ENCODE measurements around the gene PAF1.

The PAF1 gene

DNA sequence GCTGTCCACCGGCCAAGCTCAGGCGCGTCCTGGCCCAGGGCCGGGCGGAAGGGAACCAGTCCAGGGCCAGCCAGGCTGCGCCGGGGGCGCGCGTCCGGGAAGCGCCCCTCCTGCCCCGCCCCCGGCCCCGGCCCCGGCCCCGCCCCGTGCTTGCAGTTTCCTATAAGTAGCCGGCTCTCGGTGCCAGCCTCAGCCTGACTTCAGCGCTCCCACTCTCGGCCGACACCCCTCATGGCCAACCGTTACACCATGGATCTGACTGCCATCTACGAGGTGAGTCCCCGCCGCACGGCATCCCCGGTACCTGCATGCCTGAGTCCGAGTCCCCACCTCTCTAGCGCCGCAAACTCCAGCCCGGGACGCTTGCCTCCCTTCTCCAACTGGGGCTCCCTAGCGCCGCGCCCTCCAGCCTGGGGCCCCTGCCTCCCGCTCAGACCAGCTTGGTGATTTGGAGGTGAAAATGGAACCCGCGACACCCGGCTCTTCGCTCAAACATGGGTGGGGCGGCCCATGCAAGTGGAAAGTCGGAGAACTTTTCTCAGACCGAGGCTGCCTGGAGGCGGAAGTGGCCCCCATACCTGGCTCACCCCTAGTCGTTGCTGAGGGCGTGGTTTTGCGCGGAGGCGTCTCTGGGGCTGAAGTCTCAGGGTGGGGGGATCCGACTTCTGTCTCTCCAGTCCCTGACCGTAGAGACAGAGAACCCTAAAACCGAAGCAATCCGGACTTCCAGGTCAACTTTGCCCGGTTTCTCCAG, 15.9 kb upstream of the PAF1 start, which contains the start of gene ZFP36:
Gene ZFP36 (plus strand): TSS at position 192 of the 754 bp plus-strand sequence. CDS start 58 bp downstream, at position 250.
- DNase-seq (ENCODE audit: low read depth in 1 of 2, low spot score in 1 of 2) = peak; percentile 78 to 82

DNA sequence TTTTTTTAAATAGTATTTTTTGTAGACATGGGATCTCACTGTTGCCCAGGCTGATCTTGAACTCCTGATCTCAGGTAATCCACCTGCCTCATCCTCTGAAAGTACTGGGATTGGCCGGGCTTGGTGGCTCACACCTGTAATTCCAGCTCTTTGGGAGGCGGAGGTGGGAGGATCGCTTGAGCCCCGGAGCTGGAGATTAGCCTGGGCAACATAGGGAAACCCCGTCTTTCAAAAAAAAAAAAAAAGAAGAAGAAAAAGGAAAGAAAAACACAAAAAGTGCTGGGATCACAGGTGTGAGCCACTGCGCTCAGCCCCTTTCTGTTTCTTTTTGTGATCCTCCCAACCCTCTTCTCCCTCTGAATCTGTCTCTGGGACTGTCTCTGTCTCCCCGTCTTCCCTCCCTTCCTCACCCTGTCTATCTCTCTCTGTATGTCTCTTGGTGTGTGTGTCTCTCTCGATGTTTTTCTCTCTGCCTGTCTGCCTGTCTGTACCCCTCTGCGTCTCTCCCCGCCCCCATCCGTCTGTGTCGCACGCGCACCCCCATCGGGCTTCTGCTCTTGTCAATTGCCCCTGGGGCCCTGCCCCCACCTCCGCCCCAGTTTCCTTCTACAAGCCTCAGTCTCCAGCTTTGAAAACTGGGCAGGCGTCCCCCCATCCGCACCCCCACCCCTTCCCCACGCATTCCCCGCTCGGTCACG, 15.2 kb upstream of the PAF1 start:
- DNase-seq (ENCODE audit: low read depth in 1 of 2, low spot score in 1 of 2) = peak; percentile 65 to 80

DNA sequence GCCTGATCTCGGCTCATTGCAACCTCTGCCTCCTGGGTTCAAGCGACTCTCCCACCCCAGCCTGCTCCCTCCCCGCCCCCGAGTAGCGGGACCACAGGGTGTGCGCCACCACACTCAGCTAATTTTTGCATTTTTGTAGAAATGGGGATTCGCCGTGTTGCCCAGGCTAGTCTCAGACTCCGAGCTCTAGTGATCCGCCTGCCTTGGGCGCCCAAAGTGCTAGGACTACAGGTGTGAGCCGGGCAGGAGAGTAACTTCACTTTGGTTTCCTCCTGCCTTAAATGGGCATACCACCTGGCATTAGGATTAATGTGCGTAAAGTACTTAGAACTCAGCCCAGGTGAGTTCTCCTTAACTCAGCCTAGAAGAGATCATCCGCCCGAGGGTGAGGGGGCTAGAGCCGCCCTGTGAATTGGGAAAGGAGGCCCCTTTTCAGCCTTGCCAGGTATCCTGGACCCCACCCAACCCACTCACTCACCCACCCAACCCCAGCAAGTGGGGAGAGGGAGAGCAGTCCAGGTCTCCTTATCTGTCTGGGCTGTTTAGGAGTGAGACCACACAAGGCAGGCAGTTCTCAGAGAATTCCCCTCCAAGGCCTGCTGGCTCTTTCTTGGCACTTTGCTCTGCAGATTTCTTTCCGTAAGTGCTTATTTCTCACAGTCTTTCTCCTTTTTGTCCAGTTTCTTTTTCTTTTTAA, 14.5 kb upstream of the PAF1 start:
- no peak for DNase-seq (ENCODE audit: low read depth in 1 of 2, low spot score in 1 of 2)

DNA sequence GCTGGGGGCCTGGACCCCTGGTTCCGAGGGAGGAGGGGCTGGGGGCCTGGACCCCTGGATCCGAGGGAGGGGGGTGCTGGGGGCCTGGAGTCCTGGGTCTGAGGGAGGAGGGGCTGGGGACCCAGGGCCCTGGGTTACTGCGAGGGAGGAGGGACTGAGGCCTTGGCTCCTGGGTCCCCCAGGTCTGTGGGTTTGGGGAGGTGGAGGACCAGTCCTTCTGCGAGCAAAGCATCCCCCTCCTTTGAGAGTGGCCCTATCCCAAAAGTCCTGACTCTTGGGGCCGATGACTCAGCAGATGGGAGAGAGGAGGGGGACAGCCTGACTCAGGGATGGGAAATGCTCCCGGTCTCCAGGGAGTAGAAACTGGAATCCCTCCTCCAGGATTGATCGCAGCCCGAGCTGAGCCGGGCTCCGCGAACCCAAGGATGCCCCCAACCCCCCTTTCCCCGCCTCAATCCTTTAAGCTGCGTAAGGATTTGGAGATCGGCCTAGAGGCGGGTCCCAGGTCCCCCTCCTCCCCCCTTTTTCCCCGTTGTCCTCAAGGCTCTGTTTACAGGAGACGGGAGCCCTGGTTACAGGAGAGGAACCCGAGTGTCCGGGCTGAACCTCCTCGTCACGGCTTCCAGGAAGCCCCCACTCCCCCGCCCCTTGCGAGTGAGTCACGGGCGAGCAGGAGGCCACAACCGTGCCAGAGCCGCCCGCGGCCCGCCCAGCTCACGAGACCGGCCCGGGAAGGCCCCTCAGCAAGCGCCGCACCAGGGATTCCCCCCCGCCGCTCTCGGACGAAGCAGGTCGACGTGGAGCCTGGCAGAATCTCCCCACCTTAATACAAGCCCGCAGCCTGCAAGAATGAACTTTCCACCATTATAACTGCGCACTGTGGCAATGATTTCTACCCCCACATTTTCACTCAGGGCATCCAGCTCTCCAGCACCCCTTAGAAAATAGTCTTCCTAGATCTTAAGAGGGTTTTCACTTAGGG, 12.7 kb upstream of the PAF1 start:
- peak; percentile 84 to 93 for DNase-seq (ENCODE audit: low read depth in 1 of 2, low spot score in 1 of 2)

DNA sequence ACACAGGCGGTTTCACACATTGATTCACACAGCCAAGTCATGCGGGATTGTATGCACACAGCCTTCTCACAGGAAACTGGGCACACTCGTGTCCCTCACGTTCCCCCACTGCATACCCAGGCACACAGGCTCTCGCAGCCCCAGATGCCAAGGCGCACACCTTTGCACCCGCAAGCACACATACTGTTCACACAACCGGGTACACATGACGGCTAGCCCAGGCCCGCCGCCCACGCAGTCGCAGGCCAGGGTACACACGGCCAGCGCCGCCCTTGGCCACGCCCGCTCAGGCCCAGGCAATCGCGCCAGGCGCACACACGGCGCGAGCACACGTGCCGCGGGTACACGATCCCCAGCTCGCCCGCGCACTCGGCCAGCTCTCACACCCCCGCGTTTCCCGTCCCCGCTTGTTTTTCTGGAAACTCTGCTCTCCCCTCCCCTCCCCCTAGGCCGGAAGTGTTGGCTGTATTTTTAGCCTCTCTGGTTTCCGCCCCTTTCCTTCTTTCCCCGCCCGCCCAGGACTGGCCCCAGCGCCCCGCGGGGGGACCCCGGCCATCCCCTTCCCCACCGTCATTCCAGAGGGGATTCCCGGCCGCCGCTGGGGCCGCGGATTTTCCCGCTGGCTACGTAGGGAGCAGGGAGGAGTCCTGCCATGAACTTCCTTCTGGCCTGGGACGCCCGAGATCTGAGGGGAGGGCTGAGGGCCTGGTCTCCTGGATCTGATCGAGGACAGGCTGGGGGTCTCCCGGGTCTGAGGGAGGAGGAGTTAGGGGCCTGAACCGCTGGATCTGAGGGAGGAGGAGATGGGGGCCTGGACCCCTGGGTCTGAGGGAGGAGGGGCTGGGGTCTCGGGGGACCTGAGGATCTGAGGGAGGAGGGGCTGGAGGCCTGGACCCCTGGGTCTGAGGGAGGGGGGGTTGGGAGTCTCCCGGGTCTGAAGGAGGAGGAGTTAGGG, 11.7 kb upstream of the PAF1 start:
- DNase-seq (ENCODE audit: low read depth in 1 of 2, low spot score in 1 of 2) = peak in 1 of 2 donors; percentile 82

DNA sequence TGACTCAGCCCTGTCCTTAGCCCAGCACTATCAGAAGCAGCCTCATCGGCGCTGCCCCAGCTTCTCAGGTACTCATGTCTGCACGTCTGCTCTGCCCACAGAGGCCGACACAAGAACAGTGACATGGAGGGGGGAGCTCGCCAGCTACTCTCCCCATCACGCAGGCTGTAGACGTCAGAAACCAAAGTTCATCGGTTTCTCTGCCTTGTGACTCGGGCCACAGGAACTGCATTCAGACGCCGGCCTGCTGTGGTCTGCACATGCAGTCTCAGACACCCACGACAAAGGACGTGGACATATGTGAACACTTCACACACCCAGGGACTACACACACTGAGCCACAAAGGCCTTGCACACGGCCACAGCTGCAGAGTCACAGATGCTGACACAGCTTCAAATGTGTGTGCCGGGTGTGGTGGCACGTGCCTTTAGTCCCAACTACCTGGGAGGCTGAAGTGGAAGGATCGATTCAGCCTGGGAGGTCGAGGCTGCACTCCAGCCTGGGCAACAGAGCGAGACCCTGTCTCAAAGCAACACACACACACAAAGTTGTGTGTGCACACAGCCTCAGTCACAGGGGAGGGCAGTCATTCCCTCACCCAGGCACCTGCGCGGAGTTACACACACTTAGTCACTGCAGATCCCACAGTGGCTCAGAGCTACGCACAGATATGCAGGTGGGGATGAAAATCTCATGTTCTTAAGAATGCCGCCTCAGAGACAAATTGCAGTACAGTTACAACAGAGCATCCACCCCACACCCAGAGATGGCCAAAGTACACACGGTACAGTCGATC, 10.8 kb upstream of the PAF1 start:
- DNase-seq (ENCODE audit: low read depth in 1 of 2, low spot score in 1 of 2) = peak in 1 of 2 donors; percentile 69

DNA sequence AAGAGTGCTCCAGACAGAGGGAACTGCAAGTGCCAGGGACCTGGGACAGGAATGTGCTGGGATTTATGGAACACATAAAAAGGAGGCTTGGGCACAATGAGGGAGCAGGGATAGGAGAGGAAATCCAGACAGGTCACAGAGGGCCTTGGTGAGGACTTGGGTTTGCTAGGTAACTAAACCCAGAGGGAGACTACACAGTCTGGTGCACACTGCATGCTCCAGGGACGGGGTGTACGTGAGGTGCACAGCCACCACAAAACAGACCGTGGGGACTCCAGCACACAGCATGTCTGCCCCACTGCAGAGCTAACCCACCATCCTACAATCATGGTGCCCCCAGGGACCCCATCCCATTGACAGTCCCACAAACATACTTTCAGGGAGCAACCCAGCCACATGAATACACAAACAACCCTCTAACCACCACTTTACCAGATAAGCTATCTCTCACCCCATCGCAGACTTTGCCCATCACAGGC, 10.2 kb upstream of the PAF1 start:
- DNase-seq (ENCODE audit: low read depth in 1 of 2, low spot score in 1 of 2) = no peak

DNA sequence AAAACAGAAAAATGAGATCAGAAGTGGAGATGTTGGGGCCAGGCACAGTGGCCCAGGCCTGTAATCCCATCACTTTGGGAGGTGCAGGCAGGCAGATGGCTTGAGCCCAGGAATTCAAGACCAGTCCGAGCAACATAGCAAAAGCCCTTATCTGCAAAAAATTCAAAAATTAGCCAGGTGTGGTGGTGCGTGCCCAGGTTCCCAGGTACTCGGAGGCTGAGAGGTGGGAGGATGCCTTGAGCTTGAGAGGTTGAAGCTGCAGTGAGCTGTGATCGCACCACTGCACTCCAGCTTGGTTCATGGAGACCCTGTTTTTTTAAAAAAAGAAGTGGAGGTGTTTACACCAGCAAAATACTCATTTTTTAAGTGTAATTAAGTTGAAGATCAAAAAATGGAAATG, 9.2 kb upstream of the PAF1 start:
- DNase-seq (ENCODE audit: low read depth in 1 of 2, low spot score in 1 of 2) = no peak

DNA sequence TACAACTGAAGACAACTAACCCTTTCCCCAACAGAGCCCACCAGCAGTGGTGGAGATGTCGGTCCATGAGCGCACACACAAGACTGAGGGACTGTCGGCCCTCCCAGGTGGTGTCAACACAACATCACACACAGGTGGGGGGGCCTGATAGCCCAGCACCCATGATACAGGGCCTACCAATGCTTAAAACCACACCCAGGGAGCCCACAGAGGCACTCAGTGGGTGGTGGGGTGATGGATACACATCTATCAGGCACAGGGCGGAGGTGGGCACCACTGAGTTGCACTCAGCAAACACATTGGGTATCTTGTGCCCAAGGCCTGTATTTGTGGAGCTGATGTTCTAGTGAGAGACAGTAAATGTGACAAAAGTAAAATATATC, 8.8 kb upstream of the PAF1 start:
- DNase-seq (ENCODE audit: low read depth in 1 of 2, low spot score in 1 of 2) = no peak

DNA sequence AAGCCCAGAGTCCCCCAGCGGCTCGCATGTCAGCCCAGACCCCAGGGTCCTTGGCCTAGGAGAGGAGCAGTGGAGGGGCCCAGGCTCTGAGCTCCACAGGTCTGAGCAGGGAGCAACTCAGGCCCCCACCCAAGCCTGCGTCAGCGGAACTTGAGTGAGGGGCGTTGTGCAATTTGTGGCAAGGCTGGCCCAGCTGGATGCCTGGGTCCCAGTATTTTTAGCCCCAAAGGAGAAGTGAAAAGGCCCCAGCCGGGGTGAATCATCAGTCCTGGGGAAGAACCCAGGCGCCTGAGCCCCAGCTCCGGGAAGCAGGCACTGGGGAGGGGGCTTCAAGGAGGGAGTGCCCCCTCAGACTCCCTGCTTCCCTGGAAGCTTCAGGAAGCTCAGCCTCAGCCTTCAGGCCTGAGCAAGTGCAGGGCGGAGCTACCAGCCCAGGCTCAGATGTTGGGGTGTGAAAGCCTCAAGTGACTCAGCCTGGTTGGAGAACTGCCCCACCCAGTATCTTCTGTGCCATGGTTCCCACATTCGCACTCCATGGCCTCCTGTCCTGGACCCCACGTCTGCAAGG, 7.5 kb upstream of the PAF1 start:
- peak in 1 of 2 donors; percentile 59 for DNase-seq (ENCODE audit: low read depth in 1 of 2, low spot score in 1 of 2)

DNA sequence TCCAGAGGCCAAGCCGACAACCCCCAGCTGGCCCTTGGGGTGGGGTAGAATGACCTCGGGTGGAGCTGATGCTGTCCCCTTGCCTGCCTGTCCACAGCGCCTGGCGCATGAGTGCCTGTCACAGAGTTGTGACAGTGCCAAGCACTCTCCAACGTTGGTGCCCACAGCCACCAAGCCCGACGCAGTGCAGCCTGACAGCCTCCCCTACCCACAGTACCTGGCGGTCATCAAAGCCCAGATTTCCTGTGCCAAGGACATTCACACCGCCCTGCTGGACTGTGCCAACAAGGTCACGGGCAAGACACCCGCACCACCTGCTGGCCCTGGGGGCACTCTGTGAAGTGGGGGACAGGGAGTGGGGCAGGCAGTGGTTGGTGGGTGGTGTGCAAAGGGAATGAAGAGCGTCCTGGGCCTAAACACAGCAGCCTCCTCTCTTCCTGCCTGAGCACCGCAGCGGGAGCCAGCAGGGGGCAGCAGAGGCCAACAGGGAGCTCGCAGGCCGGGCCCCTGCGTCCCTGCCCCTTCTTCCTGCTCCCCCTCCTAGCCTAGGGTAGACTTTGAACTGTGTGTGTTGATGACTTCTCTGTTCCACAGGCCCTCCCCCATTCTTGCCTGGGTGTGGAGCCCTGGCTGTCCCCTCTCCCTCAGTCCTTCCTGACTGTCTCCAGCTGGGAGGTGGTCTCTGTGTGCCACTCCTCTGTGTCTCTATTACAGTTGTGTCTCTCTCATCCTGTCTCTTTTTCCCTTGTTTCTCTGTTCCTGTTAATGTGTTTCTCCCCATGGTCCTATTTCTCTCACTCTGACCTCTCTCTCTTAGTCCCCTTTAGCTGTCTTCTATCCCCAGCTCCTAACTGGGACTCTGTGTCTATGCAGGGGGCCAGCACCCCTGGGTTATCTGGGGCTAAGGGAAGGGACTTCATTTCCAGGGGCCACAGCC, 6.7 kb upstream of the PAF1 start:
- DNase-seq (ENCODE audit: low read depth in 1 of 2, low spot score in 1 of 2) = peak; percentile 91 to 92

DNA sequence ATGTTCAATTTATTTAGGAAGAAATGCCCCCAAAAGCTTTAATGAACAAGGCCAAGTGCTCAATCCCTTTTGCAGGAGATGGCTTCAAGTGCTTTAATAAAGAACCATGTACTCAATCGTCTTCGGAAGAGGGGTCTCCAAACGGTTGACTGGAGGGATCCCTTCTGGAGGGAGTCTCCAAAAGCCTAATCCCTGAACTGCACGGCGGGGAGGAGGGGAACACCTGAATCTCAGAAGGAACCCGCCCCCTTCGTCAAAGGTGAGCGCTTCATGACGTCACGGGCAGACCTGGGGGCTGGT, 505 bp downstream of the PAF1 start:
- DNase-seq (ENCODE audit: low read depth in 1 of 2, low spot score in 1 of 2) = peak in 1 of 2 donors; percentile 73

DNA sequence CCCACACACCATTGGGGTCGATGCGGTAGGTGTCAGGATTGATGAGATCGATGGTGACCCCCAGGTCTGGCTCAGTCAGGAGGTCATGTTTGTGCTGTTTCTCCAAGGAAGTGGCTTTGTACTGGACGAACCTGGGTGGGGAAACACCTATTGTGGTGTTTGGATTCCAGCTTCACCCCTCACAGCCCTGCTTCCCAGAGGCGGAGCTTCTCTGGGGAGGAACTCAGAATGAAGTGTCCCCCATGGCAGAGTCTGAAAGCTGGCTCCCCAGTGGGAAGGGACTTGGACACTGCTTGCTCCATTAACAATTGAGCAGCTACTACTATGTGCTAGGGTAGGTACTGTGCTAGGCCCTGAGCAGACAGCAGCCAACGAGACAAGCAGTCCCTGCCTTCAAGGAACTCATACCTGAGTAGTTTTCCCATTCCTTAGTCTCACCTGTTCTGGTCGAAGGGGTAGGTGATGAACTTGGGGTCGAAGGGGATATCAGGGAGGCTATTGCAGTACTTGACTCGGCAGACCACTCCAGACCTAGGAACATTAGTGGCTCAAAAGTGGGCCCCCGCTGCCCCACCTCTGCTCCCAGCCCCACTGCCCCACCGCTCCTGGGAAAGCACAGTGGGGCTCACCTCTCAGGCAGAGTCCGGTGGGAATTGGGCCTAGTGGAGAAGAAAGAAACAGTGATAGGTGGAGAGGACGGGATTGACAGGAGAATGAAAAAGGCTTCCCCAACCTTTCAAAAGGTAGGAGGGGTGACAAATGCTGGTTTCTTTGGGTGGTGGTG, 1.1 kb downstream of the PAF1 start:
- DNase-seq (ENCODE audit: low read depth in 1 of 2, low spot score in 1 of 2) = no peak

DNA sequence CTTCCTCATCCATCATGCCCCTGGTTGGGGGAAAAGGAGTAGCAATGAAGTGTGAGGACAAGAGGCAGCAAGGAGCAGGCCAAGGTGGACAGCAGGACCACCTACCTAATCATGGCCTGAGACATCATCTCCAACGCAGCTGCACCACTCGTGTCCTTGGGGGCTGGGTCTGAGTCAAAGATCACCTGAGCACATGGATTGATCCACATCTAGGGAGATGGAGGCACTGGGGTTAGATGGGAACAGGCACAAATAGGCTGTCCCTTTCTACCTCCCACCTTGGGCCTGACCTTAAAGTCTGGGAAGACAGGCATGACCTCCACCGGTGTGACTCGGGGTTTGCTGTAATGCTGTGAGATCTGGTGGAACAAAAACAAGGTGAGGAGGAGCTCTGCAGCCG, 2.2 kb downstream of the PAF1 start:
- DNase-seq (ENCODE audit: low read depth in 1 of 2, low spot score in 1 of 2) = no peak

DNA sequence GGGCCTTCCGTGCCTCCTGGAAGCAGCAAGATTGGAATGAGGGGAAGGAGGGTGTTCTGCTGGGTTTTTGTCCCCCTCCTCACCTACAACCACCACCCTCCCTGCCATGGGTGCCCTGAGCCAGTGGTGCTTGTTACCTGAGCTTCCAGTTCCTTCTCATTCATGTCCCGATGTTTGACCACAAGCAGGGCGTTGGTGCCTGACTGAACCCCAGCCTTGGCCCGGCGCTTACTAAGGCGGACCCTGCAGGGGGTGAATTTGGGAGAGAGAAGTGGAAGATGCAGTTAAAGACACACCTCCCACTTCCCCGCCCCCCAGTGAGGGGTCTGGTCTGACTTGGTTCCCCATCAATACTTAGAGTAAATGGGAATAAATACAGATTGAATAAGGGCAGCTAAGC, 4.3 kb downstream of the PAF1 start:
- no peak for DNase-seq (ENCODE audit: low read depth in 1 of 2, low spot score in 1 of 2)

DNA sequence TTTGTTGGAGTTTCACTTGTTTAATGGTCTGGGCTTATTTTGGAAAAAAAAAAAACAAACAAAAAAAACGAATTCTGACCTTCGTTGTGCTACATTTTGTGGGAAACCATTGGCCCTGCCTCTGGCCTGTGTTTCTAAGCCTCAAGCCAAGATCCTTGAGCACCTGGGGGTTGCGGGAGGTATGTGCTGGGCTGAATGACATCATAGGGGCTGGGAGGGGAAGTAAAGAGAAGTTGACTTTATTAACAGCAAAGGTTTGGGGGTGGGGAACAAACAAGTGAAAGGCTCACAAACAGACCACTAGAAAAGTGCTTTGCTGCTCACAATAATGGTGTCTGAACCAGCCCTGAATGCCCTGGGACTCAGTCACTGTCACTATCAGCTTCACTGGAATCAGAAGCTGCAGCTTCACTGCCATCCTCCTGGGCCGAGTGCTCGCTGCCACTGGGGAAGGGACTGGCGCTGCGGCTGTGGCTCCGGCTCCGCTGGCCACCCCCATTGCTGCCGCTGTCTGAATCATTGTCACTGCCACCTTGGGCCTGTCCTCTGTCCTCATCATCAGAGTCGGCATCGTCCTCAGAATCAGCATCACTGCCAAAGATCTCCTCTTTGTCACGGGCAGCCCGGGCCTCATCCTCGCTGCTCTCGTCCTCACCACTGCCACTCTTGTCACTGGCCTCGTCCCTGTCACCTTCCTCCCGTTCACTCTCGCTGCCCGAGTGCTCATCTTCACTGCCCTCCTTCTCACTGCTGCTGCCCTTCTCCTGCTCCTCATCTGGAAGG, 5.1 kb downstream of the PAF1 start:
- DNase-seq (ENCODE audit: low read depth in 1 of 2, low spot score in 1 of 2) = no peak

Data from activated CD4-positive, alpha-beta T cell treated with anti-CD3 and anti-CD28 coated beads, Interleukin-2, amount 50 U/mL, for 24 hours (primary cell).